NCI-H146 treated with DMSO at 0.1 percent for 48 hours (cell line): ENCODE measurements around the gene RUVBL1.

Source experiments
- DNase-seq: peaks from one replicate; lab custom pipeline; 2025; ENCODE audit not compliant: unreplicated experiment; lab: John Stamatoyannopoulos, UW

The RUVBL1 gene

GRCh38 chr3:128070898-128071591 lies 52.6 kb downstream of the RUVBL1 start:
- no peak for DNase-seq

- no peak for DNase-seq
These were observed 54.3 kb downstream of the RUVBL1 start for GRCh38 chr3:128069271-128069670.

DNA sequence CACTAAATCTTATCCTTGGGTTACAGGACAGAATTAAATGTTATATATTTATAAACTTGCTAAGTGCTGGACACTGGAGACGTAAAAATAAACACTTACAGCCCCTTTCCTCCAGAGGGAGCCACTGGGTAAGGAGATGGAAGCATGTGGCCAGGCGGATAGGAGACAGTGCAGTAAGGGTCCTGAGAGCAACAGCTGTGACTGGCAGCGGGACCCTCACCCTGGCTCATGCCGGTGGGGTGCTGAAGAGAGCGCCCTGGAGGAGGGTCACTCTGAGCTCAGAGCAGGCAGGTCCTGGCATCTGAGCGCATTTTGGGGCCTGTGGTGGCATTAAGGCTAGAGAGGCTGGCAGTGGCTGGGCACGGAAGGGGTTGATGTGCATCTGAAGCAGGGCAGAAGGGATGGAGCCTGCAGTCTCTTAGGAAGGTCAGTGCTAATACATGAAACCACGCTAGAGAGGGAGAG lies 55.4 kb downstream of the RUVBL1 start:
- no peak for DNase-seq

GRCh38 chr3:128067489-128067888 lies 56.1 kb downstream of the RUVBL1 start:
- no peak for DNase-seq

GRCh38 chr3:128066676-128067075 lies 56.9 kb downstream of the RUVBL1 start:
- DNase-seq, result no peak

DNA sequence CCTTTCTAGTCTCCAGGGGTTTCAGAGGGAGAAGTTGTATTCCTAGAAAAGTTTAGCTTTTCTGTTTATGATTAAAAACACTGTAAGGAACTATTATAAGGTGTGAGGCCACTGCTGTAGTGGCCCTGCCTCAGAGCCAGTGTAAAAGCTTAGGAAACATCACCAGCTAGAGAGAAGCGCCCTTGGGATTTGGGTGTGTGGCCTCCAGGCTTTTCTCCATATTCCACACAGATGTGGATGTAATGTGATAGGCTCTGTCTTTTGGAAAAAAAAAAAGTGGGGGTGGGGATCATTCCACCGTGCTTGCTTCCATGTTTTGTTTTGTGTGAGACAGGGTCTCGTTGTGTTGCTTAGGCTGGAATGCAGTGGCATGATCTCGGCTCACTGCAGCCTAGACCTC lies 57.5 kb downstream of the RUVBL1 start:
- no peak for DNase-seq

- no peak for DNase-seq
These were observed 58.6 kb downstream of the RUVBL1 start for GRCh38 chr3:128064962-128065361.

DNA sequence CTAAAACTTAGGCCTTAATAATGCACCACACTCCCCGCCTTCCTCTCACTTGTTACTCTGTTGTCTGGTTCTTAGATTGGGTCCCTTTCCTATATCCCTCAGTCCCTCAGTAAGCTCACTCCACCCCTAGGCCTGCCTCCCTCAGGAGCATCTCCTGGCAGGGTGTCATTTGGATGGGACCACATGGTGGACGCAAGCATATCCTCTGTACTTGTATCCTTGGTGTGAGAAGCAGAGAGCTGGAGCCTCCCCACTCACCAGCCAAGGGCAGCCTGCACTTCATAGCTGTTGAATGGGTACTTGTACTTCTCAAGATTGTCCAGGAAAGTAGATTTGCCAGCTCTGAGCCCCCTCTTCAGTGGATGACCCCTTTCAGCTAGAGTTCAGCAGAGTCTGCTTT lies 59.7 kb downstream of the RUVBL1 start:
- no peak for DNase-seq

GRCh38 chr3:128062033-128062745 lies 61.4 kb downstream of the RUVBL1 start:
- DNase-seq, result no peak

DNA sequence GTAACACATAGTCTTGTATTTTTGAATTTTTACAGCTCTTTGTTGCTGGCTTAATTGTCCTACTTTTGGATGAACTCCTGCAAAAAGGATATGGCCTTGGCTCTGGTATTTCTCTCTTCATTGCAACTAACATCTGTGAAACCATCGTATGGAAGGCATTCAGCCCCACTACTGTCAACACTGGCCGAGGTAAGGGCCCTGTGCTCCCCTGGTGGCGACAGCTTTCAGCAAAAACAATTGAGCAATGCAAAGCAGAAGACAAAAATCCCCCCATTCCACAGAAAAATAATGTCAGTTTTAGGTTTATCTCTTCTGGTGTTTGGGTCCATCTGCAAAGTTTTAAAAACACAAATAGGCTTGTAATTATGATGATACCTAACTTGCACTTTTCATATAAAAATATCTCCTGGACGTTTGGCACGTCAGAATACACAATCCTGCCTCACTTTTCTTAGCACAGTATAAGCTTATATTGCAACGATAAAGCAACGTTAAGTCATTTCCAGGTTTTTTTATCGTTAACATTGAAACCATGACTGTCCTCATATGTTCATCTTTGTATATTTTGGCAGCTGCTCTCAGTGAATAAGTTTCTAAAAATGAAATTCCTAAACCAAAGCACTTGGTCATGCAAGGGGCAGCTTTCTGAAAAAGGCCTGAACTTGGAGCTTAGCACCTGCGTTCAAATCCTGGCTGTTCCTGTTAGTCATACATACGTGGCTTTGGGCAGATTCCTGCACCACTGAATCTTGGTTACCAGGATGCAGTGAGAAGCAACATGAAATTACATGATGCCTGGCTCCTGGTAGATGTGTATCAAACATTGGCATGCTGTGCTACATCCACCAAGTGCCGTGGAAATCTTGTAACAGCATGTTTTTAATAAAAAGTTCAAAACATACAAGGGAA lies 62.9 kb downstream of the RUVBL1 start:
- no peak for DNase-seq

DNA sequence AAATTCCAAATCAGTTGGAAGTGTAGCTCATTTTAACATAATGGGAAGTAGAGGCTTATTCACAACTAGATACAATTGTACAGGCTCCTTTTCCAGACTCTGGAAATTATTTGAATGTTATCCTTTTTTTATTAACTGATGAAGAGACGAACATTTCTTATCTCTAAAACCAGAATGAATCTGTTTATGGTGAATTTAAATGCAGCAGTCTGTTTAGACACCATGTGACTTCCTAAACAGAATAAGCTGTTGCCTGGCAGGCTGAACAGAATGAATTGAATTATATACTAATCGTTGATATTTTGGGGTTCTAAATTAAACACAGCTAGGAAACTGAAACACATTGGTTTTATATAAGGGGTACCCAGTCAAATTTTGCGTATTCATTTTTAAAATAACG lies 67.4 kb downstream of the RUVBL1 start:
- DNase-seq, result no peak

GRCh38 chr3:128054367-128054766 lies 69.2 kb downstream of the RUVBL1 start:
- no peak for DNase-seq

GRCh38 chr3:128053614-128054013 lies 70.0 kb downstream of the RUVBL1 start:
- DNase-seq, result no peak

DNA sequence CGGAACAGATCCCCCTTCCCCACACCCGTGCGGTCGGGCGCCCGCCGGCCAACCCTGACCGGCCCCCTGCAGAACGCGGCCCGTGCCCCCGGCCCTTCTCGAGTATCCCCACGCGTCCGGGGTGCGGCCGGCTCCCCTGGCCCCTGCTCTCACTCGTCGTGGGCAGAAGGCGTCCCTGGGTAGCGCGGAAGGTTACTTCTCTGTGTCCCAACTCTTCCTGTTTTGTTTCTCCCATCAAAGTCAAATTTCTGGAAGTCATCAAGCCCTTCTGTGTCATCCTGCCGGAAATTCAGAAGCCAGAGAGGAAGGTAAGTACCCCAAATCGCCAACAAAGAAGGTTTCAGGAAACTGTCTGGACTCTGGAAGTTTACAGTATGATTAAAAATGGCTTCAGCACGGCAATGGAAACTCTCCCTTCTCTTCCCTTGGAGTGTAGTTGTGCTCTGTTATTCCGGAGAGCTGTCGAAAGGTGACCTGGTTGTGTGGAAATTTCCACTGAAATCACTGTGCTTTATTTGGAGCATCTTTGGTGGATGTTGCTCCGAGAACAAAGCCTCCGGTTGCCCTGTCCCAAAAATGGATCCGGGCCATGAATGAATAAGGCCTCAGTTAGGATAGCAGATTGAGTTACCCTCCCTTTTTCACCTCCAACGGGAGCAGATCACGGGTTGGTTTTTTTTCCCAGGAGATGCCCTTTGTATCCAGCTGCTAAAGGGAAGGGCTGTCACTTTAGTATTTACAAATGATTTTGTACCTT lies 70.8 kb downstream of the RUVBL1 start:
- peak; percentile 19 for DNase-seq

DNA sequence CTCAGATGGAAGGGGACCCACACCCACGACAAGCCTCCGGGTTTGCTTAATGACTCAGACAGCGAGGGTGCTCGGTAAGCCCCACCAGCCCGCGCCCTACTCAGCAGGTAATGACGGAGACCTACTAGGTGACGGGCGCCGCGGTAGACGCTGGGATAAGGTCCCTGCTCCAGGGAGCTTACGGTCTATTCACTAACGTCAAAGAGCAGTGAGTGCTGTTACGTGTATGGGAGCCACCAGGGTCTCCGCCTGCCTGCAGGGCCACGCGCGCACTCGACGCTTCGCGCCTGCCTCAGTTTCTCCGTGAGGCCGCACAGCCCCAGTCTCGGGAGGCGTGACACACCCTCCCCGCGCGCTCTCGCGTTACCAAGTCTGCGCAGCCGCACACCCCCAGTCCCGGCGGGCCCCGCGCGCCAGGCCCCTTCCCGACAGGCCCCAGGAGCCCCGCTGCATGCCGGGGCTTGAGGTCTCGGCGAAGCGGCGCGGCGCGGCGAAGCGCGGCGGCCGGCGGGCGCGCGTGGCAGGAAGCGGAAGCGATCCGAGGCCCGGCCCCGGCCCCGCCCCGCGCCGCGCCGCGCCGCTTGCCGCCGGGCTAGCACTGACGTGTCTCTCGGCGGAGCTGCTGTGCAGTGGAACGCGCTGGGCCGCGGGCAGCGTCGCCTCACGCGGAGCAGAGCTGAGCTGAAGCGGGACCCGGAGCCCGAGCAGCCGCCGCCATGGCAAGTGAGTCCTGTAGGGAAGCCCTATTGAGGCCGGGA lies 71.6 kb downstream of the RUVBL1 start, which contains the start of gene SEC61A1:
SEC61A1 (plus strand) TSS at position 601 of the 758 bp plus-strand sequence; CDS start at position 717, 116 bp downstream.
- peak; percentile 91 for DNase-seq

DNA sequence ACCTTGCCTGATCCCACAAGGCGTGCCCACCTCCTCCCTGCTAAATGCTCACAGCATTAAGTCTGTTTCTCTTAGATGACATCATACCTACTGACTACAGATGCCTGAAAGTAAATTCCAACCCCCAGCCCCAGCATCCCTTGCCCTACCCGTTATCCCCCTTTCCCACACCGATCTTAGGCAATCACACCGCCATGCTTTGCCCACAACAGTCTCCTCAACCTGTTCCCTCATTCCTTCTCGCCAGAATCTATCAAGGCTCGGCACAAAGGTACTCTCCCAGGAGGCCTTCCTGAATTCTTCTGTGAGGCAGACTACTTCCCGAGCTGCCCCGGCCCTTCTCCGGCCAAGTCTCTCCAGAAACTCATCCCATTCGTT lies 72.2 kb downstream of the RUVBL1 start:
- peak; percentile 47 for DNase-seq

DNA sequence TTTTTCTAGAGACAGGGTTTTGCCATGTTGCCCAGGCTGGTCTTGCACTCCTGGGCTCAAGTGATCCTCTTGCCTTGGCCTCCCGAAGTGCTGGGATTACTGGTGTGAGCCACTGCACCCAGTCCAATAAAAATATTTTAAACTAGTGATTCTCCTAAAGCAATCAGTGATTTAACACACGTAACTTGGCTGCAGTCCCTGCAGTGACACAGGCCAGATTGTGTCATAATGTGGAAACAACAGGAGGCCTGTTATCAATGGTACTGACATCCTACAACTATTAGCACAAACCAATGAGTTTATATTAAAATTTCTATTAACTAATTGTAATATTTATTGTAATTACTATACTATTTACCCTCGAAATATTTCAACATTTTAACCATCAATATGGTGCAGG lies 73.0 kb downstream of the RUVBL1 start:
- no peak for DNase-seq

GRCh38 chr3:128041344-128041743 lies 82.3 kb downstream of the RUVBL1 start:
- no peak for DNase-seq

DNA sequence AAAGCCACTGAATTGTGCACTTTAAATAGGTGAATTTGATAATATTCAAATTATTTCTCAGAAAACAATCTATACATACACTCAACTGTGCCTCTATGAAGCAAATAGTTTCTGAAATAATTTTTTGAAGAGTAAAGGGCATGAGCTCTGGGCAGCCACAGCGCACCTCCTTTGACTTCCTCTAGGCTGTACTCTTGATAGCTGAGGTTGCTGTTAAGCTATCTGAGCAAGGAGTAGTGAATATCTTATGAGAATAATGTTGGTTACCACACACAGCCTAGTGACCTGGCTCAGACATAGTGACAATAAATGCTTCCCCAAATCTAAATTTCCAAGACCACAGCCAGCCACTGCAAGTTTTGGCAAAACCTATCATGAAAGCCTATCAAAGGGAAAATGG lies 83.0 kb downstream of the RUVBL1 start:
- DNase-seq, result no peak

GRCh38 chr3:128040041-128040440 lies 83.6 kb downstream of the RUVBL1 start:
- DNase-seq, result no peak
